H1 (cell line): Measurements from ENCODE around the gene RNGTT. TPM values are rescaled to one million over a fixed set of nuclear protein-coding genes. Genes with fewer than 3 reads are reported as not detected.

Experiments used
- CTCF ChIA-PET: fragments of 300-600 bp; sonication (Branson Sonifier 250); formaldehyde crosslinking; loops from one replicate; lab custom pipeline; 2021; ENCODE audit not compliant: partially characterized antibody; lab: Charles Lee
- POLR2A ChIA-PET: fragments of 300-600 bp; sonication (Branson Sonifier 250); formaldehyde crosslinking; loops from one replicate; lab custom pipeline; 2021; ENCODE audit warnings: inconsistent platforms; ENCODE audit not compliant: partially characterized antibody; lab: Charles Lee
- DNase-seq, 2 experiments: peaks; one replicate each; pipeline versions ENCODE4 v3.0.0 to v3.0.0-alpha.2; 2010 to 2022; ENCODE audit warnings: low spot score in 2 of 2, low read depth in 1 of 2, mixed read lengths in 1 of 2
- FAIRE-seq: peaks from 2 replicates; lab custom pipeline; 2011; peaks lifted over from hg19 to GRCh38; lab: Jason Lieb, UNC
- H2AFZ ChIP-seq: 2 replicates; pipeline ENCODE4 v1.8.1; 2012; ENCODE audit warnings: low read length, inconsistent platforms
- H2AK5ac ChIP-seq: 2 replicates; pipeline ENCODE4 v1.6.1; 2013; ENCODE audit warnings: low read depth, low read length
- H2BK120ac ChIP-seq: replicated peaks from 2 replicates; pipeline ENCODE3; 2013; ENCODE audit warnings: low read depth, low read length, inconsistent platforms
- H2BK12ac ChIP-seq: 2 replicates; pipeline ENCODE4 v1.6.1; 2013; ENCODE audit warnings: low read depth, low read length
- H2BK15ac ChIP-seq: 2 replicates; pipeline ENCODE4 v1.6.1; 2013; ENCODE audit warnings: low read length
- H2BK20ac ChIP-seq: 2 replicates; pipeline ENCODE4 v1.6.1; 2013; ENCODE audit warnings: low read length
- H2BK5ac ChIP-seq: 2 replicates; pipeline ENCODE4 v1.6.1; 2013; ENCODE audit warnings: low read depth, low read length
- H3K14ac ChIP-seq: 2 replicates; pipeline ENCODE4 v1.6.1; 2013; ENCODE audit warnings: inconsistent platforms; ENCODE audit not compliant: insufficient read length
- H3K18ac ChIP-seq: 2 replicates; pipeline ENCODE4 v1.6.1; 2013; ENCODE audit warnings: low read length; ENCODE audit errors: extremely low read depth
- H3K23ac ChIP-seq: 2 replicates; pipeline ENCODE4 v1.6.1; 2013; ENCODE audit warnings: inconsistent platforms; ENCODE audit not compliant: insufficient read length
- H3K23me2 ChIP-seq: 2 replicates; pipeline ENCODE4 v1.6.1; 2013; ENCODE audit warnings: low read depth, low read length
- H3K27ac ChIP-seq: 2 replicates; pipeline ENCODE4 v1.6.1; 2011; ENCODE audit warnings: low read depth, low read length, inconsistent platforms
- H3K27me3 ChIP-seq, 4 experiments: replicated peaks in 1 of 4; 1 replicate in 1 of 4; 2 replicates in 3 of 4; pipeline versions ENCODE4 v1.6.1 to v1.8.1; 2011 to 2013; ENCODE audit warnings: low read length in 3 of 4, mild to moderate bottlenecking in 3 of 4, inconsistent platforms in 2 of 4, mixed read lengths in 2 of 4, moderate library complexity in 1 of 4; ENCODE audit not compliant: control insufficient read depth in 3 of 4, insufficient read depth in 3 of 4; ENCODE audit errors: extremely low read depth in 1 of 4
- H3K36me3 ChIP-seq, 4 experiments: 2 replicates each; pipeline versions ENCODE4 v1.6.1 to v1.8.1; 2011 to 2013; ENCODE audit warnings: mild to moderate bottlenecking in 4 of 4, low read length in 3 of 4, moderate library complexity in 2 of 4, control low read depth in 1 of 4, inconsistent platforms in 1 of 4; ENCODE audit not compliant: insufficient read depth in 4 of 4, control insufficient read depth in 2 of 4
- H3K4ac ChIP-seq: replicated peaks from 2 replicates; pipeline ENCODE3; 2013; ENCODE audit warnings: low read length, low read depth, mixed read lengths, inconsistent platforms; ENCODE audit not compliant: insufficient read length
- H3K4me1 ChIP-seq, 4 experiments: replicated peaks in 1 of 4; 1 replicate in 1 of 4; 2 replicates in 3 of 4; pipeline versions ENCODE4 v1.6.1 to v1.8.1; 2011 to 2013; ENCODE audit warnings: low read length in 3 of 4, inconsistent platforms in 2 of 4, mixed read lengths in 1 of 4; ENCODE audit not compliant: insufficient read depth in 4 of 4, control insufficient read depth in 3 of 4
- H3K4me2 ChIP-seq, 2 experiments: 2 replicates each; pipeline versions ENCODE4 v1.6.1 to v1.8.1; 2011 to 2013; ENCODE audit warnings: low read depth in 2 of 2, low read length in 2 of 2, control low read depth in 1 of 2, inconsistent platforms in 1 of 2, mild to moderate bottlenecking in 1 of 2; ENCODE audit not compliant: insufficient read depth in 1 of 2
- H3K4me3 ChIP-seq, 4 experiments: fragments of 200-600, 300-600 bp in 1 of 4; sonication (generic), shearing (Covaris generic), sonication (Bioruptor Twin) in 1 of 4; 2 replicates each; pipeline versions ENCODE4 v1.5.1 to v1.8.1; 2011 to 2016; ENCODE audit warnings: low read length in 4 of 4, low read depth in 3 of 4, control low read depth in 2 of 4, inconsistent platforms in 2 of 4, mild to moderate bottlenecking in 2 of 4, mixed read lengths in 1 of 4, moderate library complexity in 1 of 4; ENCODE audit not compliant: insufficient read depth in 2 of 4; ENCODE audit errors: extremely low read depth in 1 of 4
- H3K56ac ChIP-seq: replicated peaks from 2 replicates; pipeline ENCODE3; 2013; ENCODE audit warnings: low read depth, mild to moderate bottlenecking, mixed read lengths, low read length, inconsistent platforms; ENCODE audit not compliant: insufficient read length
- H3K79me1 ChIP-seq: 2 replicates; pipeline ENCODE4 v1.6.1; 2013; ENCODE audit warnings: low read depth, low read length, control low read depth
- H3K79me2 ChIP-seq, 2 experiments: 2 replicates each; pipeline versions ENCODE4 v1.6.1 to v1.8.1; 2012 to 2013; ENCODE audit warnings: low read length in 2 of 2, mild to moderate bottlenecking in 2 of 2, inconsistent platforms in 1 of 2; ENCODE audit not compliant: insufficient read depth in 2 of 2, control insufficient read depth in 1 of 2
- H3K9ac ChIP-seq, 4 experiments: replicated peaks in 1 of 4; 1 replicate in 1 of 4; 2 replicates in 3 of 4; pipeline versions ENCODE4 v1.6.1 to v1.8.1; 2011 to 2013; ENCODE audit warnings: low read depth in 3 of 4, low read length in 3 of 4, control low read depth in 2 of 4, mild to moderate bottlenecking in 2 of 4, moderate library complexity in 2 of 4, inconsistent platforms in 1 of 4; ENCODE audit errors: extremely low read depth in 1 of 4
- H3K9me3 ChIP-seq, 2 experiments: 2 replicates each; pipeline versions ENCODE4 v1.6.1 to v1.8.1; 2012 to 2013; ENCODE audit warnings: mild to moderate bottlenecking in 2 of 2, moderate library complexity in 2 of 2, control low read depth in 1 of 2, inconsistent platforms in 1 of 2, low read depth in 1 of 2, low read length in 1 of 2, mixed read lengths in 1 of 2; ENCODE audit not compliant: insufficient read depth in 2 of 2
- H4K20me1 ChIP-seq, 2 experiments: replicated peaks in 1 of 2; 2 replicates each; pipeline versions ENCODE3 to v1.8.1; 2011 to 2013; ENCODE audit warnings: inconsistent platforms in 2 of 2, low read length in 2 of 2, mild to moderate bottlenecking in 1 of 2; ENCODE audit not compliant: insufficient read depth in 2 of 2, control insufficient read depth in 1 of 2
- H4K5ac ChIP-seq: 2 replicates; pipeline ENCODE4 v1.6.1; 2013; ENCODE audit warnings: low read length, low read depth, mixed read lengths, inconsistent platforms; ENCODE audit not compliant: insufficient read length
- H4K8ac ChIP-seq: 2 replicates; pipeline ENCODE4 v1.8.0; 2013; ENCODE audit warnings: mild to moderate bottlenecking, moderate library complexity, low read length, inconsistent platforms; ENCODE audit not compliant: insufficient read depth; ENCODE audit errors: extremely low read depth
- H4K91ac ChIP-seq: replicated peaks from 2 replicates; pipeline ENCODE3; 2013; ENCODE audit warnings: low read length, mixed read lengths, inconsistent platforms; ENCODE audit not compliant: insufficient read length
- ASH2L ChIP-seq: fragments of 200-600, 300-600 bp; sonication (generic); IDR thresholded peaks from one replicate; pipeline ENCODE4 v1.7.1; 2017; ENCODE audit warnings: low read length
- BACH1 ChIP-seq: IDR thresholded peaks from 2 replicates; pipeline ENCODE4 v1.6.1; 2012; ENCODE audit warnings: low read length, improper control_type of control experiment
- EZH2 ChIP-seq: fragments of 200-600 bp; sonication (generic); IDR thresholded peaks from 2 replicates; pipeline ENCODE4 v1.7.1; 2012; ENCODE audit warnings: low read depth, mild to moderate bottlenecking, moderate library complexity, low read length, inconsistent platforms; ENCODE audit not compliant: severe bottlenecking
- HDAC6 ChIP-seq: IDR thresholded peaks from one replicate; pipeline ENCODE4 v1.7.1; 2012; ENCODE audit warnings: low read depth, mild to moderate bottlenecking, inconsistent platforms, low read length, moderate library complexity
- JUN ChIP-seq: IDR thresholded peaks from 2 replicates; pipeline ENCODE4 v1.6.1; 2011; ENCODE audit warnings: low read depth, mild to moderate bottlenecking, improper control_type of control experiment, low read length
- KDM1A ChIP-seq: fragments of 200-600, 300-600 bp; sonication (generic); IDR thresholded peaks from 2 replicates; pipeline ENCODE4 v1.7.1; 2016; ENCODE audit warnings: mild to moderate bottlenecking, low read length, borderline replicate concordance
- NANOG ChIP-seq: IDR thresholded peaks from 2 replicates; pipeline ENCODE4 v1.6.1; 2011; ENCODE audit warnings: low read length, low read depth, mild to moderate bottlenecking, inconsistent platforms; ENCODE audit not compliant: insufficient read depth, poor library complexity, severe bottlenecking
- PHF8 ChIP-seq: fragments of 200-600 bp; sonication (generic); conservative IDR thresholded peaks from 2 replicates; pipeline ENCODE4 v1.7.1; 2012; ENCODE audit warnings: low read depth, mild to moderate bottlenecking, inconsistent platforms, low read length, moderate library complexity
- SAP30 ChIP-seq: fragments of 300-600 bp; sonication (generic); IDR thresholded peaks from 2 replicates; pipeline ENCODE4 v1.7.1; 2012; ENCODE audit warnings: low read length, moderate library complexity, mild to moderate bottlenecking, inconsistent platforms; ENCODE audit not compliant: insufficient read depth, insufficient replicate concordance
- SIN3A ChIP-seq, 2 experiments: IDR thresholded peaks in 1 of 2; conservative IDR thresholded peaks in 1 of 2; 2 replicates each; pipeline ENCODE4 v1.6.1; 2011 to 2012; ENCODE audit warnings: low read length in 2 of 2, improper control_type of control experiment in 1 of 2, low read depth in 1 of 2, mild to moderate bottlenecking in 1 of 2
- SIRT6 ChIP-seq: IDR thresholded peaks from one replicate; pipeline ENCODE4 v1.7.1; 2012; ENCODE audit warnings: low read length, inconsistent platforms
- SP4 ChIP-seq: IDR thresholded peaks from 2 replicates; pipeline ENCODE4 v1.6.1; 2012; ENCODE audit warnings: low read length, inconsistent platforms
- TAF1 ChIP-seq: IDR thresholded peaks from 2 replicates; pipeline ENCODE4 v1.6.1; 2011; ENCODE audit warnings: mild to moderate bottlenecking, low read depth, low read length
- TBP ChIP-seq: IDR thresholded peaks from 2 replicates; pipeline ENCODE4 v1.6.1; 2011; ENCODE audit warnings: low read depth, low read length, improper control_type of control experiment
- TEAD4 ChIP-seq: IDR thresholded peaks from 2 replicates; pipeline ENCODE4 v1.6.1; 2012; ENCODE audit warnings: low read depth, low read length, inconsistent platforms, mixed read lengths
- WGBS, 2 experiments: shearing (Covaris generic) in 1 of 2; methylation state at CpG; one replicate each; pipeline versions ENCODE4 v1.1.6 to v1.1.7; 2013 to 2015; ENCODE audit warnings: low lambda C conversion rate in 2 of 2, mixed read lengths in 2 of 2, inconsistent platforms in 1 of 2, low coverage in 1 of 2, missing lambda C conversion rate in 1 of 2; ENCODE audit not compliant: insufficient replicate concordance in 2 of 2, insufficient coverage in 1 of 2, insufficient read length in 1 of 2; ENCODE audit errors: extremely low coverage in 1 of 2, missing lambda C conversion rate in 1 of 2; 5-methylcytosine and 5-hydroxymethylcytosine counted together
- polyA plus RNA-seq, 7 experiments: library from polyadenylated mRNA; depleted of rRNA in 3 of 7; stranded (reverse) in 5 of 7; unstranded in 2 of 7; fragments of >200 nt in 5 of 7; fragments of 200-250 nt in 2 of 7; gene quantifications; 1 replicate in 5 of 7; 2 replicates in 1 of 7; 4 replicates in 1 of 7; pipeline versions ENCODE4 v1.2.1 to v1.2.3, GENCODE V29; 2011 to 2013; ENCODE audit warnings: missing spikeins in 2 of 7, mixed read lengths in 2 of 7
- total RNA-seq: library from RNA; stranded (reverse); fragmentation: NEBNext Ultra II Directional; extraction: Animal tissue kit (Norgen Biotek cat#: 25700); gene quantifications from 2 replicates; pipeline ENCODE4 v1.2.1, GENCODE V29; 2021

The RNGTT gene
- total and polyA plus RNA-seq, 2 of the 8 experiments (the other 6 are each of a cell fraction or from before 2014, with no cell fraction given): 3.6 to 21.2 TPM

DNA sequence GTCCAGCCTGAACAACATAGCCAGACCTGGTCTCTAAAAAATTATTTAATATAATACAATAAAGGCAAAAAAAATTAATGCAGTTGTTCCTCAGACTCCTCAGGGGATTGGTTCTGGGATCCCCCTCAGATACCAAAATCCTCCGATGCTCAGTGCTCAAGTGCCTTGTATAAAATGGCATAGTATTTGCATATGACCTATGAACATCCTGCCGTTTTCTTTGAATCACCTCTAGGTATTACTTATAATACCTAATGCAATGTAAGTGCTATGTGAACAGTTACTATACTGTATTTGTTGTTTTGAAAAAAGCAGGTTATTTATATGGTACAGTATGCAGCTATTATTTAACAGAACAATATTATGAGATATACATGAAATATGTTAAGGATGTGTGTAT, 43.3 kb downstream of the RNGTT start:
- Histone ChIP-seq H3K23me2 (no peaks in the 10 kb centered on the region), H4K20me1 (no peaks in the 10 kb centered on the region), H4K91ac (no peak overlapping the region), H3K4me2 (no peak overlapping the region), H2AFZ (no peak overlapping the region), H2AK5ac (no peak overlapping the region), H4K8ac (no peak overlapping the region), H3K18ac (no peak overlapping the region), H4K5ac (no peak overlapping the region), H3K23ac (no peak overlapping the region), H2BK15ac (no peak overlapping the region), H3K56ac (no peak overlapping the region), H3K79me1 (no peaks in the 10 kb centered on the region), H3K14ac (no peak overlapping the region), H2BK5ac (no peak overlapping the region), H3K79me2 (peaks cover 0 to 4% of the 10 kb centered on the region in 2 experiments; a peak in 2 of 4 replicates), H3K36me3 (peaks cover 0 to 5% (median 3%) of the 10 kb centered on the region in 4 experiments; a peak in 2 of 8 replicates), H3K4me3 (no peak overlapping the region), H2BK120ac (no peak overlapping the region), H2BK20ac (no peak overlapping the region), H3K4me1 (no peaks in the 10 kb centered on the region), H3K27ac (no peak overlapping the region), H3K9ac (no peak overlapping the region), H3K9me3 (no peaks in the 10 kb centered on the region), H3K4ac (no peak overlapping the region), H2BK12ac (no peak overlapping the region), H3K27me3 (no peaks in the 10 kb centered on the region)
- DNase-seq (no peak), FAIRE-seq (peak; percentile 48)
- ChIA-PET POLR2A (no interaction called here), CTCF (interaction anchor here (1.9 kb wide), 1 partner anchor 12 kb away, joined by 14 read pairs; no protein-coding TSS in a partner anchor)
- WGBS, 2 experiments: 98% methylated on average over 2 of the region's 2 CpGs; no CpG with 5 or more reads in 1 of the 2 experiments
- TF ChIP-seq NANOG (no peak), TAF1 (no peak), BACH1 (no peak), KDM1A (no peak), SP4 (no peak), ASH2L (no peak), JUN (no peak), EZH2 (no peak), HDAC6 (no peak), TBP (no peak), TEAD4 (no peak), SAP30 (no peak), SIN3A (conservative IDR thresholded peaks at IDR 0.05 in 1 of 2, IDR thresholded peaks at IDR 0.05 in 1 of 2; ENCODE audit: low read depth in 1 of 2, low read length in 2 of 2) (no peak), SIRT6 (no peak), PHF8 (no peak)
